Stimulated activated CD8-positive, alpha-beta memory T cell treated with anti-CD3 and anti-CD28 coated beads, Interleukin-12 subunit alpha, Interleukin-12 subunit beta, amount 100 ng/mL, for 24 hours (primary cell): ENCODE data around the gene DYNLT1.
"Not testable (repeated sequence)": the region's sequence is repeated elsewhere in the genome, so short reads cannot be mapped to it uniquely, and the experiment has no call there.

Experiments
- DNase-seq: peaks from one replicate; pipeline ENCODE4 v3.0.0-alpha.2; 2020; ENCODE audit errors: extremely low read depth

DYNLT1 gene

GRCh38 chr6:158642097-158642601 is 2.4 kb downstream of the DYNLT1 start:
- DNase-seq = no peak

- no peak for DNase-seq
Measured at GRCh38 chr6:158640519-158640918, 4.0 kb downstream of the DYNLT1 start.

- DNase-seq = no peak
Measured at GRCh38 chr6:158639056-158639455, 5.5 kb downstream of the DYNLT1 start.

- DNase-seq = no peak
Measured at GRCh38 chr6:158638324-158638854, 6.2 kb downstream of the DYNLT1 start.

- no peak for DNase-seq
Measured at GRCh38 chr6:158636778-158637177, 7.8 kb downstream of the DYNLT1 start.

GRCh38 chr6:158635427-158636073 is 9.0 kb downstream of the DYNLT1 start:
- no peak for DNase-seq

GRCh38 chr6:158634695-158635426 is 9.7 kb downstream of the DYNLT1 start:
- no peak for DNase-seq

GRCh38 chr6:158633127-158633526 is 11.4 kb downstream of the DYNLT1 start:
- DNase-seq = no peak

- DNase-seq = not testable (repeated sequence)
Measured at GRCh38 chr6:158632538-158633119, 11.9 kb downstream of the DYNLT1 start.

- no peak for DNase-seq
Measured at GRCh38 chr6:158631678-158632537, 12.6 kb downstream of the DYNLT1 start.

- no peak for DNase-seq
Measured at GRCh38 chr6:158630938-158631616, 13.5 kb downstream of the DYNLT1 start.

GRCh38 chr6:158629367-158630221 is 14.9 kb downstream of the DYNLT1 start:
- no peak for DNase-seq

- no peak for DNase-seq
Measured at GRCh38 chr6:158628542-158628941, 16.0 kb downstream of the DYNLT1 start.

- DNase-seq = no peak
Measured at GRCh38 chr6:158627940-158628211, 16.7 kb downstream of the DYNLT1 start.

- no peak for DNase-seq
Measured at GRCh38 chr6:158627168-158627939, 17.2 kb downstream of the DYNLT1 start.

- DNase-seq = no peak
Measured at GRCh38 chr6:158626360-158627167, 18.0 kb downstream of the DYNLT1 start.

GRCh38 chr6:158625881-158626305 is 18.6 kb downstream of the DYNLT1 start:
- DNase-seq = no peak
